Urinary bladder (tissue), 4 donors: ENCODE measurements around the gene RASL12. TPM values are rescaled to one million over a fixed set of nuclear protein-coding genes. Genes with fewer than 3 reads are reported as not detected.
"Not testable (repeated sequence)": the region's sequence is repeated elsewhere in the genome, so short reads cannot be mapped to it uniquely, and the experiment has no call there.

Experiments used
- DNase-seq: peaks from one replicate; pipeline ENCODE4 v3.0.0-alpha.2; 2015; ENCODE audit errors: extremely low spot score
- H3K27ac ChIP-seq: one replicate; pipeline ENCODE4 v1.5.1; 2013; ENCODE audit warnings: low read depth, mild to moderate bottlenecking, moderate library complexity
- H3K36me3 ChIP-seq: one replicate; pipeline ENCODE4 v1.6.1; 2013; ENCODE audit warnings: mild to moderate bottlenecking, moderate library complexity; ENCODE audit not compliant: insufficient read depth
- H3K4me1 ChIP-seq: one replicate; pipeline ENCODE4 v1.6.1; 2013; ENCODE audit warnings: mild to moderate bottlenecking, moderate library complexity; ENCODE audit not compliant: insufficient read depth
- H3K4me3 ChIP-seq: one replicate; pipeline ENCODE4 v1.5.1; 2013; ENCODE audit warnings: low read depth, low read length
- whole genome bisulfite sequencing: extraction: QIAGEN DNeasy Blood & Tissue Kit; methylation state at CpG from one replicate; pipeline ENCODE4 v1.1.7; 2013; 5-methylcytosine and 5-hydroxymethylcytosine counted together
- polyA plus RNA-seq: library from polyadenylated mRNA; stranded (reverse); fragments of 200-250 nt; gene quantifications from one replicate; pipeline ENCODE4 v1.2.3, GENCODE V29; 2013
- total RNA-seq: library from RNA; depleted of rRNA; stranded (reverse); fragments of >200 nt; gene quantifications from one replicate; pipeline ENCODE4 v1.2.3, GENCODE V29; 2014
- donor health status: healthy with polysubstance abuse.
- donor health status: healthy.

Gene RASL12
- total and polyA plus RNA-seq, 2 donors = 54.6 to 85.0 TPM

DNA sequence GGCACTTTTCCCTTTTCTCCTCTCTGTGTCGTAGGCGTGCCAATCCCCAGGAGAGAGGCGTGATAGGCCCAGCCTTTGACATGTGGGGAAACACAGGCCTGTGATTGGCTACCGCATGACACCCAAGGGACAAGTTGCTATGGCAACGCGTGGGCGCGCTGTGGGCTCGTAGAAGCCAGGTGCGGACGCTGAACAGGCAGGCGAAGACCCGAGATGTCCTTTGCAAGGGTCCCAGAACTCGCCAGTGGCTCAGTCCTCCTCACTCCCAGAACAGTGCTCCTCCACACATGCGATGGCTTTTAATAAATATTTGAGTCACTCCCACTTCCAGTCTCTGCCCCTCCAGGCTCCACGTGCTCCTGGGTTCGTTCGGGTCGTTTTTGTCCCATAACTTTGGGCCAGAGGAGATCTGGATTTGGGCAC, 18.4 kb downstream of the RASL12 start:
- DNase-seq = no peak
- 25% methylated on average over 19 of the region's 19 CpGs for WGBS
- no peaks in the 10 kb centered on the region for H3K36me3 ChIP-seq
- H3K4me1 ChIP-seq = no peaks in the 10 kb centered on the region
- no peak overlapping the region for H3K4me3 ChIP-seq
- H3K27ac ChIP-seq = no peak overlapping the region

DNA sequence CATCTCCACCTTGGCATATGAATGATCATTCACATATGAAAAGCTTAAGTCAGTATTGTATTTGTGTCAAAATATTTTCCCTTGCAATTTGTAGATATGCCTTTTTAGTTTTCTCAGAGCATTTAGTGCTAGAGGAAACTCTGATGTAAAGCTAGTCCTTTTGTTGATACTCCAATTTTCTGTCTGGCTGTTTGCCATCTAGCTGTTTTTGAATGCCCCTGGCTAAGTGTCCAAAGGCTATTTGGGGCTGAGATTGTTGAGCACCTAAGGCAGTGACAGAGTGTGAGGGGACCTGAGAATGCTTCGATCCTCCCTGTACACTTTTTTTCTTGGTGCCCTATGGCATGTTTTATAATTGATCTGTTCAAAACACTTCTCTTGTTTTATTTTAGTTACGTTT, 19.6 kb downstream of the RASL12 start:
- Histone ChIP-seq H3K27ac (no peak overlapping the region), H3K36me3 (no peaks in the 10 kb centered on the region), H3K4me1 (no peaks in the 10 kb centered on the region), H3K4me3 (no peak overlapping the region)
- DNase-seq = no peak
- 62% methylated on average over 2 of the region's 2 CpGs for WGBS

DNA sequence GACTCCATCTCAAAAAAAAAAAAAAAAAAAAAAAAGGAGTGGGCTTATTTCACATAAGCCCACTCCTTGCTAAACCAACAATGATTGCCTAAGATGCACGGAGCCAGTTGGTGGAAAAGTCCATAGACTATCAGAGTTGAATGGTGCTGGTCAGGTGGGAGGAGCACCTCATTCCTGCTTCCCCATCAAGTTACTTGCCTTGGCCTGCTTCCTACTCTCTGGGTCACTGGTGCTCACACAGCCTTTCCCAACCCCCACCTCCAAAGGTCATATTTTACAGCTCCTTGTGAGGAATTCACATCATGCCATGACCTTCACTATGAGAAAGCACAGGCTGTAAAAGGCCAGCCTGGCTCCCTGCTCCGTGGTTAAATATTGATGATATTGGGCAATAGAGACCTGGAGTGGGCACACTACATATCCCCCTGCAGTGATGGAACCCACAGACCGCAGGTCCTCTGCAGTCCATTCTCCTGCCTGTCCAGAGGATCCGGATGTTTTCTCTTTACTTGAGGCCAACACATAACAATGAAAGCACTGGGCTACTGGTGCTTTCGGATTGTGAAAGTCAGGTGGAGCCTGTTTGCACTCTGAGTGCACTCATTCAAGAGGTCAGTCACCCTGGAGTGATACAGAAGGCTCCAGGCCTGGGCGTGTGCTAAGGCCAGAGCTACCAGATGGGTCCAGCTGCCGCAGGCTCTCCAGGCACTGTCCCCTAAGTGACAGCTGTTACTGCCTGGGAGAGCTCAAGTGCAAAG, 22.9 kb downstream of the RASL12 start, which contains the start of gene SLC51B:
Gene SLC51B (plus strand): TSS at position 664 of the 758 bp plus-strand sequence. CDS start 4,618 bp downstream, outside the sequence.
- no peaks in the 10 kb centered on the region for H3K4me1 ChIP-seq
- 58% methylated on average over 7 of the region's 7 CpGs for WGBS
- no peak within 1 kb of the TSS for H3K4me3 ChIP-seq
- no peak within 1 kb of the TSS for H3K27ac ChIP-seq
- H3K36me3 ChIP-seq = no peaks in the 10 kb centered on the region
- no peak for DNase-seq

DNA sequence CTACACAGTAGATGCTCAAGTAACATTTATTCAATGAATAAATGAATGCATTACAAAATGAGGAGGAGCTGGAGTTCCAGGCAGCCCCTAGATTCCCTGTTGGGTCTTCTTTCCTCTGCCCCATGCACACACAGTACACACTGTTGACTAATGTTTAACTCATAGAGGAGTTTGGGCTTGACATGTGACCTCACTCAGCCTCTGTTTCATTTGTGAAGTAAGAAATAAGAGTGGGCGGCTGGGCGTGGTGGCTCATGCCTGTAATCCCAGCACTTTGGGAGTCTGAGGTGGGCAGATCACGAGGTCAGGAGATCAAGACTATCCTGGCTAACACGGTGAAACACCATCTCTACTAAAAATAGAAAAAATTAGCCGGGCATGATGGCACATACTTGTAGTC, 23.6 kb downstream of the RASL12 start:
- not testable (repeated sequence) for H3K27ac ChIP-seq, H3K4me1 ChIP-seq, H3K36me3 ChIP-seq, DNase-seq, H3K4me3 ChIP-seq
- 83% methylated on average over 5 of the region's 5 CpGs for WGBS

DNA sequence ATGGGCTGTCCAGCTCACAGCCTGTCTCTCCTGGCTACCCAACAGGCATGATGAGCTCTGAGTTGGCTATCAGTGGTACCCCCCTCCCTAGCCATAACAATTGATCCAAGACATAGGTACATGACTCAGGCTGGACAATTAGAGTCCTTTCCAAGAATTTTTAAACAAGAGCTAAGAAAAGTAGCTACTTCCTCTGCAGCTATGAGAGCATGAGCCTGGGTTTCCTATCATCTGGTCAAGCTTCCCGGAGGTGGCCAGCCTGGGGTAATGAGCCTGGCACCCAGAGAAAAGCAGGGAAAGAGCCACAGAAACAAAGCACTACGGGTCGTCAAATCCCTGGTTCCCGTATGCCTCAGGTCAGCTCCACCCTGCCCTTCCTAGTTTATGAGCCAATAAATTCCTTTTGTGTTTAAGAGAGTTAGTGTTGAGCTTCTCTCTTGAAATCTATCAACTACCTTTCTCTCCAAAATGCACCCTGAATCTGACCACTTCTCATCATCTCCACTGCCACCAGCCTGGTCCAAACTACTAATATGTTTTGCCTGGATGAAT, 24.9 kb downstream of the RASL12 start:
- Histone ChIP-seq H3K4me3 (no peak overlapping the region), H3K27ac (no peak overlapping the region), H3K4me1 (no peaks in the 10 kb centered on the region), H3K36me3 (no peaks in the 10 kb centered on the region)
- DNase-seq = no peak
- WGBS = 28% methylated on average over 4 of the region's 4 CpGs

DNA sequence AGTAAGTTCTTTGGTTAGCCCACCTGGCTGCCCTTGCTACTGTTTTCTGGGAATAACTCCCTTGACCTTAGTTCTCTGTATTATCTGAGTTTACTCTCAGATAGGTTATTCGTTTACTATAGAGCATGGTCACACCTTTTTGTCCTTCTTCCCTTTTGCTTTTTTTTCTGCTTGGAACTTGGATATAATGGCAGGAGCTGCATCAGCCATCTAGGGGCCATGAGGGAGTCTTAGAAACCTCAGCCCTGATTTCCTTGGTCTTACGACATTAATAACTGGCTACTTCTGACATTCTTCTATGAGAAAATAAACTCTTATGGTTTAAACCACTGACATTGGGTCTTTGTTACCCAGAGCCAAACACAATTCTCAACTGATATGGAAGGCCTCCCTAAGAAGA, 26.0 kb downstream of the RASL12 start:
- no peaks in the 10 kb centered on the region for H3K36me3 ChIP-seq
- DNase-seq = no peak
- no peak overlapping the region for H3K4me3 ChIP-seq
- no peaks in the 10 kb centered on the region for H3K4me1 ChIP-seq
- no peak overlapping the region for H3K27ac ChIP-seq
- over 99% methylated on average over 2 of the region's 2 CpGs for WGBS

- no peaks in the 10 kb centered on the region for H3K36me3 ChIP-seq
- no peak overlapping the region for H3K27ac ChIP-seq
- 89% methylated on average over 6 of the region's 6 CpGs for WGBS
- H3K4me3 ChIP-seq = no peak overlapping the region
- no peak for DNase-seq
- no peaks in the 10 kb centered on the region for H3K4me1 ChIP-seq
Observed at GRCh38 chr15:65040461-65040860, 27.3 kb downstream of the RASL12 start.

GRCh38 chr15:65038836-65039235, 29.0 kb downstream of the RASL12 start:
- H3K27ac ChIP-seq = no peak overlapping the region
- 62% methylated on average over 5 of the region's 5 CpGs for WGBS
- no peaks in the 10 kb centered on the region for H3K4me1 ChIP-seq
- no peaks in the 10 kb centered on the region for H3K36me3 ChIP-seq
- no peak overlapping the region for H3K4me3 ChIP-seq
- DNase-seq = no peak

DNA sequence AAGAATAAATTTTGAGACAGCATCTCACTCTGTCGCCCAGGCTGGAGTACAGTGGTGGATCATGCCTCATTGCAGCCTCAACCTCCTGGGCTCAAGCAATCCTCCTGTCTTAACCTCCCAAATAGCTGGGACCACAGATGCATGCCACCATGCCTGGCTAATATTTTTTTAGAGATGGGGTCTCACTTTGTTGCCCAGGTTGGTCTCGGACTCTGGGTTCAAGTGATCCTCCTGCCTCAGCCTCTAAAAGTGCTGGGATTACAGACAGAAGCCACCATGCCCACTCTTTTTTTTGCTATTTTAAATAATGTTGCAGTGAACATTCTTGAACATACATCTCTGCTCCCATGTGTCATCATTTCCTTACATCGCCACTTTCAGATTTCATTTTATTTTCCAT, 29.4 kb downstream of the RASL12 start:
- Histone ChIP-seq H3K4me3 (no peak overlapping the region), H3K36me3 (no peaks in the 10 kb centered on the region), H3K27ac (no peak overlapping the region), H3K4me1 (no peaks in the 10 kb centered on the region)
- WGBS = 92% methylated on average over 3 of the region's 3 CpGs
- no peak for DNase-seq

- DNase-seq = no peak
- Histone ChIP-seq H3K36me3 (no peaks in the 10 kb centered on the region), H3K4me1 (no peaks in the 10 kb centered on the region), H3K27ac (no peak overlapping the region), H3K4me3 (no peak overlapping the region)
- WGBS = 74% methylated on average over 1 of the region's 1 CpG
Observed at GRCh38 chr15:65037309-65037708, 30.5 kb downstream of the RASL12 start.

GRCh38 chr15:65034719-65035118, 33.1 kb downstream of the RASL12 start:
- no peaks in the 10 kb centered on the region for H3K36me3 ChIP-seq
- H3K4me1 ChIP-seq = no peaks in the 10 kb centered on the region
- no peak for DNase-seq
- WGBS = 91% methylated on average over 11 of the region's 11 CpGs
- H3K27ac ChIP-seq = no peak overlapping the region
- H3K4me3 ChIP-seq = no peak overlapping the region

DNA sequence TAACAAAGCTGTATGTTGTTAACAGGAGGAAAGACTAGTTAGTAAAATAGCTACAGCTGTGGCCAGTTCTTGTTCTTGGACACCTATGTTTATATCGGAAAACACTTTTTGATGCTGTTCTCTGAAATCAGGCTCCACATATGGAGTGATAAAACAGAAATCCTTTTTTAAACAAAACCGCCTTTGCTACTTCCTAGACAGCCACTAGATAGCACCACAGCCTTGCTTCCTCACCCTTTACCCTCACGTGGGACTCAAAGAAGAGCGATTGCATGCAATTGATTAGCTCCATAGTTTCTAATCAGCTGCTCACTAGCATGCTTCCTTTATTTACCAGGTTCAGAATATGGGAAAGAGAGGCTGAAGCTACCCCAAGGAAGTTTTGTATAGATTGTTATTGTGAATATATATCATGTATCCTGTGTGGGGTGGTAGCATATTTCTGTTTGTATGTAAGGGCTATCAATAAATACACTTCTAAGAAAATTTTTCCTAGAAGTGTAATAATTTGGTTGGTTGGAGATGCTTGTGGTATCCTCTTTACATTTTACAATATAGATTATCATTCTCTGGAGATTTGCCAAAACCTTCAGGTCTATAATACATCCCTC, 34.0 kb downstream of the RASL12 start:
- no peak for DNase-seq
- H3K4me1 ChIP-seq = no peaks in the 10 kb centered on the region
- WGBS = 6% methylated on average over 4 of the region's 4 CpGs
- no peak overlapping the region for H3K4me3 ChIP-seq
- H3K27ac ChIP-seq = no peak overlapping the region
- H3K36me3 ChIP-seq = no peaks in the 10 kb centered on the region

DNA sequence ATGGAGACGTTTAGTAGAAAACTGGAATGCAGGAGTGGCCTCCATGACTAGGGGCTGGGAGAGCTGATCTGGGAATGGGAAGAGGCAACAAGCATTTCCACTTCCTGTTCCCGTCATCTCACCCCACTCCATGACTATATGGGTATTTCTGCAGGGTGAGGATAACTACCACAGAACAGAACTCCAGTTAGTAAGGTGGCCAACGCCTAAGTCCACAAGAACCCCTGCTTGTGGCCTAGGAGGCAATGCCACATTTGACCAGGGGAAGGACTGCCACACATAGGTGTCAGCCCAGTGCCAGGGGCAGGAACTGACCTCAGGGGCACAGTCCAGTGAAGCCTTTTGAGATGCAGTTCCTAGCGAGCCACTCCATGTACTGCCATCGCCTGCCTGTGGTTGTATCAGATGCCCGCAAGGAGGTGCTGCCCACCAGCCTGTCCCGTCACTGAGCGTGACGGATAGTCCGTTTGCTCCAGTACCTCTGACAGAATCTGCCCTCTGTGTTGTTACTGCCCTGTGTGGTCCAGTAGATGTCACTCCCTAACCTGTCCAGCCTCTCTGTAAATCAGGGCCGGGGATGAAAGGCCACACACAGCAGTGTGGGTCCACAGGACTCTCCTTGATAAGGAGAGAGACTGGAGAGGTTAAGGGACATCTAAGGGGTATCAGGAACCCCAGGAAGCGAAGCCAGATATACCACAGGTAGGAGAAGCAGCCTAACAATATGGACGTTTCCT, 34.8 kb downstream of the RASL12 start:
- 41% methylated on average over 13 of the region's 13 CpGs for WGBS
- DNase-seq = no peak

More for the DNA sequence above, 34.8 kb downstream of the RASL12 start:
- no peak overlapping the region for H3K4me3 ChIP-seq
- H3K27ac ChIP-seq = no peak overlapping the region
- no peaks in the 10 kb centered on the region for H3K36me3 ChIP-seq
- no peaks in the 10 kb centered on the region for H3K4me1 ChIP-seq
